HUES6 (cell line): ENCODE data around the gene PABPC1L2B.
"Not testable (repeated sequence)": the region's sequence is repeated elsewhere in the genome, so short reads cannot be mapped to it uniquely, and the experiment has no call there.

Source experiments
- H3K27ac ChIP-seq: 2 replicates; pipeline ENCODE4 v1.7.0; 2013; ENCODE audit warnings: low read depth, mild to moderate bottlenecking, low read length, inconsistent platforms
- H3K27me3 ChIP-seq: 2 replicates; pipeline ENCODE4 v1.6.1; 2013; ENCODE audit warnings: low read length; ENCODE audit not compliant: control insufficient read depth, insufficient read depth
- H3K36me3 ChIP-seq: 2 replicates; pipeline ENCODE4 v1.6.1; 2013; ENCODE audit warnings: low read length; ENCODE audit not compliant: control insufficient read depth, insufficient read depth
- H3K4me1 ChIP-seq: 2 replicates; pipeline ENCODE4 v1.6.1; 2013; ENCODE audit warnings: low read length; ENCODE audit not compliant: control insufficient read depth, insufficient read depth
- H3K4me3 ChIP-seq: 2 replicates; pipeline ENCODE4 v1.5.1; 2013; ENCODE audit warnings: low read depth, low read length
- H3K9ac ChIP-seq: one replicate; pipeline ENCODE4 v1.6.1; 2013; ENCODE audit warnings: mild to moderate bottlenecking, low read length
- H3K9me3 ChIP-seq: 2 replicates; pipeline ENCODE4 v1.6.1; 2013; ENCODE audit warnings: low read depth, low read length; ENCODE audit not compliant: control insufficient read depth, insufficient read depth

Gene PABPC1L2B

GRCh38 chrX:73002733-73003132 lies at the start of gene PABPC1L2B:
Gene PABPC1L2B (plus strand): TSS chrX:73002939. CDS start chrX:73003643, 704 bp downstream.
- not testable (repeated sequence) for H3K9ac ChIP-seq, H3K36me3 ChIP-seq, H3K4me1 ChIP-seq, H3K27ac ChIP-seq, H3K4me3 ChIP-seq, H3K9me3 ChIP-seq
- H3K27me3 ChIP-seq: peaks cover 18% of the 10 kb centered on the region

GRCh38 chrX:72959971-72960370 lies 42.8 kb upstream of the PABPC1L2B start:
- H3K4me1 ChIP-seq, H3K36me3 ChIP-seq, H3K27me3 ChIP-seq, H3K4me3 ChIP-seq, H3K9ac ChIP-seq, H3K9me3 ChIP-seq, H3K27ac ChIP-seq: not testable (repeated sequence)

- H3K9me3 ChIP-seq, H3K4me1 ChIP-seq, H3K27ac ChIP-seq, H3K27me3 ChIP-seq, H3K36me3 ChIP-seq, H3K9ac ChIP-seq, H3K4me3 ChIP-seq: not testable (repeated sequence)
These were observed 30.9 kb upstream of the PABPC1L2B start for GRCh38 chrX:72971859-72972258.

GRCh38 chrX:72974885-72975284 lies 27.9 kb upstream of the PABPC1L2B start:
- H3K9ac ChIP-seq, H3K4me1 ChIP-seq, H3K27ac ChIP-seq, H3K9me3 ChIP-seq, H3K27me3 ChIP-seq, H3K4me3 ChIP-seq, H3K36me3 ChIP-seq: not testable (repeated sequence)

- H3K9me3 ChIP-seq, H3K36me3 ChIP-seq, H3K27me3 ChIP-seq, H3K4me3 ChIP-seq, H3K4me1 ChIP-seq, H3K27ac ChIP-seq, H3K9ac ChIP-seq: not testable (repeated sequence)
These were observed 21.8 kb upstream of the PABPC1L2B start for GRCh38 chrX:72980894-72981469.

GRCh38 chrX:73004032-73004431 lies 1.3 kb downstream of the PABPC1L2B start:
- H3K9me3 ChIP-seq, H3K36me3 ChIP-seq, H3K4me3 ChIP-seq, H3K9ac ChIP-seq, H3K4me1 ChIP-seq, H3K27ac ChIP-seq: not testable (repeated sequence)
- peaks cover 24% of the 10 kb centered on the region for H3K27me3 ChIP-seq

GRCh38 chrX:73021361-73022092 lies 18.8 kb downstream of the PABPC1L2B start:
- Histone ChIP-seq H3K4me3 (no peak overlapping the region), H3K9me3 (peaks cover 48% of the 10 kb centered on the region), H3K4me1 (no peaks in the 10 kb centered on the region), H3K36me3 (no peaks in the 10 kb centered on the region), H3K27me3 (peaks cover 2% of the 10 kb centered on the region; the same call in 1 of the 2 replicates), H3K27ac (no peak overlapping the region), H3K9ac (no peak overlapping the region)

GRCh38 chrX:73022093-73022445 lies 19.3 kb downstream of the PABPC1L2B start:
- H3K36me3 ChIP-seq, H3K4me1 ChIP-seq, H3K27ac ChIP-seq, H3K9ac ChIP-seq, H3K27me3 ChIP-seq, H3K4me3 ChIP-seq: not testable (repeated sequence)
- peaks cover 50% of the 10 kb centered on the region for H3K9me3 ChIP-seq

- no peak overlapping the region for H3K27ac ChIP-seq
- no peaks in the 10 kb centered on the region for H3K36me3 ChIP-seq
- peaks cover 5% of the 10 kb centered on the region for H3K4me1 ChIP-seq
- peaks cover 2% of the 10 kb centered on the region; the same call in 1 of the 2 replicates for H3K27me3 ChIP-seq
- H3K9me3 ChIP-seq: peaks cover 35% of the 10 kb centered on the region
- no peak overlapping the region for H3K9ac ChIP-seq
- H3K4me3 ChIP-seq: no peak overlapping the region
These were observed 26.1 kb downstream of the PABPC1L2B start for GRCh38 chrX:73028876-73029275.
